Mucosa of descending colon (tissue), 3 donors: ENCODE measurements around the gene TSPYL1. TPM values are rescaled to one million over a fixed set of nuclear protein-coding genes. Genes with fewer than 3 reads are reported as not detected.

Experiments used
- ATAC-seq: fragments of 200-7000 bp; cut with Tn5 transposase; one replicate; pipeline ENCODE4 v1.9.1; 2020; ENCODE audit warnings: mild to moderate bottlenecking, moderate library complexity
- DNase-seq, 3 donors: peaks; one replicate each; pipeline ENCODE4 v3.0.0-alpha.2; 2020
- H3K36me3 ChIP-seq: fragments of 200-600 bp; one replicate; pipeline ENCODE4 v1.8.0; 2021; ENCODE audit warnings: low read depth, mild to moderate bottlenecking
- H3K4me1 ChIP-seq: fragments of 200-600 bp; one replicate; pipeline ENCODE4 v1.8.0; 2021; ENCODE audit warnings: low read depth, mild to moderate bottlenecking
- H3K4me3 ChIP-seq: fragments of 200-600 bp; one replicate; pipeline ENCODE4 v1.8.0; 2021; ENCODE audit warnings: mild to moderate bottlenecking
- H3K9me3 ChIP-seq: fragments of 200-600 bp; one replicate; pipeline ENCODE4 v1.8.0; 2021; ENCODE audit warnings: mild to moderate bottlenecking
- CTCF ChIP-seq: fragments of 200-600 bp; IDR thresholded peaks from one replicate; pipeline ENCODE4 v1.8.0; 2022; ENCODE audit warnings: antibody characterized with exemption, mild to moderate bottlenecking
- intact Hi-C, 2 donors: fragments of 100-400 bp; cut with DNase I in 1 of 2; cut with micrococcal nuclease in 1 of 2; formaldehyde crosslinking; loops; one replicate each; pipeline versions ENCODE4 v1.11.0 to v1.11.1; 2022; cut with DNase I, micrococcal nuclease
- total RNA-seq, 3 donors: library from RNA; stranded (reverse); fragmentation: NEBNext Ultra II Directional in 2 of 3; extraction: Animal tissue kit (Norgen Biotek cat#: 25700) in 2 of 3; gene quantifications; one replicate each; pipeline versions ENCODE4 v1.2.1 to v1.2.4, GENCODE V29; 2021 to 2023
- donor health status: DM: no; HTN: no; CAD: no; lungs with moderate emphysema.
- donor health status: DM: no; HTN: no; CAD: no.
- donor health status: DM: no; HTN: yes; CAD: no.

Gene TSPYL1
- total RNA-seq, 3 donors from 2014 or later: 65.5 to 105 (median 67.0) TPM

DNA sequence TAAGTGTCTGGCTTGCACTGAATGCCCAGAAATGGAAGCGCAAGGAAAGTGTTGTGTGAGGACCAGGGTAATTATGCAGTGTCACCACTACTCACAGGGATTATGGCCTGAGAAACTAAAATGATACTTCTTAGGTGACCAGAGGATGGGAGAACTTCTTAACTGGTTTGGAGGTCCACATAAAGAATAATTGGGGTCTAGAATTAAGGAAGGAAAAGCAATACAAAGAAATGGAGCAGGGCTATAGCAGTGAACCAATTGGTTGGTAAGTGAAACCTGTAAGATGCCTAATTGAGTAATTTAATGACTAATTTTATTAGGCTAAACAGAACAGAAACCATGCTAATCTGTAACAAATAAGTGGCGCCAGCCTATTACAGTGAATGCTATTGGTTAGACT lies 31.2 kb downstream of the TSPYL1 start:
- no peak for DNase-seq
- no peaks in the 10 kb centered on the region for H3K36me3 ChIP-seq
- H3K4me1 ChIP-seq: peaks cover 4% of the 10 kb centered on the region
- intact Hi-C loops: no loop called here
- no peak for TF ChIP-seq CTCF
- ATAC-seq: no peak
- no peaks in the 10 kb centered on the region for H3K9me3 ChIP-seq
- H3K4me3 ChIP-seq: no peak overlapping the region

- ATAC-seq: no peak
- H3K4me1 ChIP-seq: no peaks in the 10 kb centered on the region
- DNase-seq: no peak
- intact Hi-C loops: no loop called here
- H3K9me3 ChIP-seq: no peaks in the 10 kb centered on the region
- H3K36me3 ChIP-seq: no peaks in the 10 kb centered on the region
- TF ChIP-seq CTCF: no peak
- no peak overlapping the region for H3K4me3 ChIP-seq
Observed at GRCh38 chr6:116247285-116247684, 32.4 kb downstream of the TSPYL1 start.

DNA sequence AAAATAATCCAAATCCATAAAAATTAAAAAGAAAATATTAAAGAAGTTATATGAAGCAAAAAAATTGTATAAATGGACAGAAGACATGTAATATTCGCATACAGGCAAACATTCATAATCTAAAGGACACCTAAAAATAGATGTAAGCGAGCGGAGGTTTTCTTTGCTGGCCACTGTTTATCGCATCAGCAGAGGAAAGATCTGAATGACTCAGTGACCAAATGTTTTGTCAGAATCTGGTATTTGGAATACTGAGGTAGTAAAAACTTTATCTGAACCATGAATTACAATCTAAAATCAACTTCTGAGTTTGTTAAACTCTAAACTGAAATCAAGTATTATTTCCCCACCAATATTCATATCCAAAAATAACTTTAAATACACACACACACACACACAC lies 33.6 kb downstream of the TSPYL1 start:
- no peak for DNase-seq
- no peaks in the 10 kb centered on the region for H3K36me3 ChIP-seq
- no peaks in the 10 kb centered on the region for H3K4me1 ChIP-seq
- no peak for ATAC-seq
- H3K4me3 ChIP-seq: no peak overlapping the region
- intact Hi-C loops: no loop called here
- no peak for TF ChIP-seq CTCF
- H3K9me3 ChIP-seq: no peaks in the 10 kb centered on the region

DNA sequence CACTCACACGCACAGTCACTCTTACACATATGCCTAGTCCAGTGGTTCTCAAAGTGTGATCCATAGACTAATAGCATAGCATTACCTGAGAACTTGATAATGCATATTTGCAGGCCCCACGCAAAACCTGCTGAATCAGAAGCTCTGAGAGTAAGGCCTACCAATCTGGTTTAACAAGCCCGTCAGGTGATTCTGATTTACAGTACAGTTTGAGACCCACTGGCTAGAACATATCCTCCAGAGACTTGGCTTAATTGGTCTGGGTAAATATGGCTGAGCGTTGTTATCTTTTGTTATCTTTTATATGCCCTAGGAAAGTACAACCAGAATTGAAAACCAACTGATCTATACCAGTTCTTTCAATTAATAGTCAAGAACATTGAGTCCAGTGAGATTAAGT lies 35.4 kb downstream of the TSPYL1 start:
- H3K4me1 ChIP-seq: no peaks in the 10 kb centered on the region
- no peaks in the 10 kb centered on the region for H3K36me3 ChIP-seq
- intact Hi-C loops: no loop called here
- H3K4me3 ChIP-seq: no peak overlapping the region
- DNase-seq (peak in 1 of 3 donors; percentile 22), ATAC-seq (peak; percentile 77)
- TF ChIP-seq CTCF: no peak
- H3K9me3 ChIP-seq: no peaks in the 10 kb centered on the region

- H3K36me3 ChIP-seq: no peaks in the 10 kb centered on the region
- no peak for TF ChIP-seq CTCF
- no peak overlapping the region for H3K4me3 ChIP-seq
- DNase-seq (no peak), ATAC-seq (no peak)
- intact Hi-C loops: no loop called here
- no peaks in the 10 kb centered on the region for H3K9me3 ChIP-seq
- H3K4me1 ChIP-seq: no peaks in the 10 kb centered on the region
Observed at GRCh38 chr6:116239856-116240255, 39.9 kb downstream of the TSPYL1 start.

DNA sequence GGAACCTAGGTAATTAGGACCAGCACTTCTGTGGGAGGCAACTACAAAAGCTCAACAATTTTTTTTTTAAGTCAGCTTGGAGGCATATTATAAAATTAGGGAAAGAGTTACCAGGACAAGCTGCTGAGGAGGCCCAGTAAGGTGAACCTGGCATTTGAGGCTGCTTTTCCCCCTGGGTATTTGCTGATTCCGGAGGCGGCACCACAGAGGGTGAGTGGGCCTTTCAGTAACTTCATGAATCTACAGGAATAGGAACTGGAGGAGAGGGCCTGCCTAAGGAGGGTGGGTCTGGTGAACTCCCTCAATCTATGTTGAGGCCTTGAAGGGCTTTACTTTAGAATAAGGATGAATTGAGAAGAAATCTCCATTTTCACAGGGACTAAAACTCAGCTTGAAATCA lies 40.5 kb downstream of the TSPYL1 start:
- no peaks in the 10 kb centered on the region for H3K4me1 ChIP-seq
- DNase-seq: no peak
- no peak for TF ChIP-seq CTCF
- H3K4me3 ChIP-seq: no peak overlapping the region
- no peaks in the 10 kb centered on the region for H3K9me3 ChIP-seq
- ATAC-seq: no peak
- intact Hi-C loops: no loop called here
- H3K36me3 ChIP-seq: no peaks in the 10 kb centered on the region
